ENCODE data around the gene ANLN. TPM values are rescaled to one million over a fixed set of nuclear protein-coding genes. Genes with fewer than 3 reads are reported as not detected.
"Not testable (repeated sequence)": the region's sequence is repeated elsewhere in the genome, so short reads cannot be mapped to it uniquely, and the experiment has no call there.

The ANLN gene
- total RNA-seq, 1 donor from 2014 or later, result 3.9 TPM

- no peak for TF ChIP-seq CTCF (IDR thresholded peaks at IDR 0.05)
- intact Hi-C loops (cut with DNase I), result no loop called here
- peaks cover 4% of the 10 kb centered on the region for H3K4me1 ChIP-seq
- H3K27me3 ChIP-seq (ENCODE audit: low read depth), result no peaks in the 10 kb centered on the region
- ATAC-seq (peak in 1 of 2 donors; percentile 60), DNase-seq (no peak)
- no peaks in the 10 kb centered on the region for H3K36me3 ChIP-seq
- no peak overlapping the region for H3K27ac ChIP-seq
- H3K9me3 ChIP-seq, result no peaks in the 10 kb centered on the region
- H3K4me3 ChIP-seq, result peak overlapping the region; percentile 64
Observed at GRCh38 chr7:36367561-36368077, 22.0 kb upstream of the ANLN start.

- Histone ChIP-seq H3K27ac (no peak overlapping the region), H3K27me3 (ENCODE audit: low read depth) (no peaks in the 10 kb centered on the region), H3K4me1 (peaks cover 4% of the 10 kb centered on the region), H3K36me3 (no peaks in the 10 kb centered on the region), H3K9me3 (no peaks in the 10 kb centered on the region), H3K4me3 (no peak overlapping the region)
- no peak for DNase-seq
- intact Hi-C loops (cut with DNase I), result no loop called here
- no peak for ATAC-seq
- no peak for TF ChIP-seq CTCF (IDR thresholded peaks at IDR 0.05)
Observed at GRCh38 chr7:36368496-36368895, 21.2 kb upstream of the ANLN start.

GRCh38 chr7:36369171-36369570 is 20.5 kb upstream of the ANLN start:
- Histone ChIP-seq H3K36me3 (no peaks in the 10 kb centered on the region), H3K9me3 (no peaks in the 10 kb centered on the region), H3K4me3 (no peak overlapping the region), H3K27me3 (ENCODE audit: low read depth) (no peaks in the 10 kb centered on the region), H3K27ac (no peak overlapping the region), H3K4me1 (peaks cover 4% of the 10 kb centered on the region)
- no peak for TF ChIP-seq CTCF (IDR thresholded peaks at IDR 0.05)
- intact Hi-C loops (cut with DNase I), result no loop called here
- ATAC-seq, result no peak
- no peak for DNase-seq

- no peak for DNase-seq
- intact Hi-C loops (cut with DNase I), result no loop called here
Observed at GRCh38 chr7:36370046-36370445, 19.6 kb upstream of the ANLN start.

GRCh38 chr7:36372156-36372555 is 17.5 kb upstream of the ANLN start:
- DNase-seq (no peak), ATAC-seq (no peak)
- Histone ChIP-seq H3K27ac (no peak overlapping the region), H3K9me3 (no peaks in the 10 kb centered on the region), H3K27me3 (ENCODE audit: low read depth) (no peaks in the 10 kb centered on the region), H3K4me3 (no peak overlapping the region), H3K36me3 (no peaks in the 10 kb centered on the region), H3K4me1 (peaks cover 4% of the 10 kb centered on the region)
- TF ChIP-seq CTCF (IDR thresholded peaks at IDR 0.05), result no peak
- intact Hi-C loops (cut with DNase I), result no loop called here

More at GRCh38 chr7:36370046-36370445, 19.6 kb upstream of the ANLN start:
- Histone ChIP-seq H3K4me1 (peaks cover 4% of the 10 kb centered on the region), H3K27me3 (ENCODE audit: low read depth) (no peaks in the 10 kb centered on the region), H3K27ac (no peak overlapping the region), H3K36me3 (no peaks in the 10 kb centered on the region), H3K4me3 (no peak overlapping the region), H3K9me3 (no peaks in the 10 kb centered on the region)
- no peak for TF ChIP-seq CTCF (IDR thresholded peaks at IDR 0.05)
- ATAC-seq, result no peak

- H3K9me3 ChIP-seq; H3K4me3 ChIP-seq; DNase-seq; ATAC-seq; H3K4me1 ChIP-seq; H3K36me3 ChIP-seq; intact Hi-C loops (cut with DNase I); H3K27me3 ChIP-seq (ENCODE audit: low read depth); H3K27ac ChIP-seq: not testable (repeated sequence)
Observed at GRCh38 chr7:36378555-36378954, 11.1 kb upstream of the ANLN start.
